PC-3 (cell line): Measurements from ENCODE around the gene ZFTA. TPM values are rescaled to one million over a fixed set of nuclear protein-coding genes. Genes with fewer than 3 reads are reported as not detected.

Experiments used
- ATAC-seq: fragments of 200-7000 bp; cut with Tn5 transposase; 2 replicates; pipeline ENCODE4 v1.9.1; 2020; ENCODE audit warnings: mild to moderate bottlenecking, moderate library complexity
- BruUV-seq: library from RNA; stranded (reverse); fragments of 400-500 nt; replicated peaks from 2 replicates; lab custom pipeline; 2021; lab: Mats Ljungman, UMichigan
- CTCF ChIA-PET: fragments of 300-600 bp; sonication (Branson Sonifier 250); formaldehyde crosslinking; loops from one replicate; lab custom pipeline; 2022; ENCODE audit warnings: antibody characterized with exemption; lab: Charles Lee
- POLR2A ChIA-PET: fragments of 300-600 bp; sonication (Branson Sonifier 250); formaldehyde crosslinking; loops from one replicate; lab custom pipeline; 2022; ENCODE audit warnings: antibody characterized with exemption; ENCODE audit not compliant: unreplicated experiment; lab: Charles Lee
- DNase-seq: peaks from one replicate; pipeline ENCODE4 v3.0.0-alpha.2; 2015
- H2AFZ ChIP-seq: fragments of 300-600 bp; sonication (generic); 2 replicates; pipeline ENCODE4 v1.6.0; 2016; ENCODE audit warnings: antibody characterized with exemption, low read length
- H3F3A ChIP-seq: fragments of 300-600 bp; sonication (generic); one replicate; pipeline ENCODE4 v1.6.0; 2017; ENCODE audit warnings: antibody characterized with exemption, low read length, control low read depth, mild to moderate bottlenecking; ENCODE audit not compliant: unreplicated experiment
- H3K27ac ChIP-seq: fragments of 300-600 bp; sonication (generic); 2 replicates; pipeline ENCODE4 v1.5.1; 2016; ENCODE audit warnings: mild to moderate bottlenecking, low read length
- H3K27me3 ChIP-seq: fragments of 300-600 bp; sonication (generic); 2 replicates; pipeline ENCODE4 v1.6.1; 2016; ENCODE audit warnings: low read length, mixed read lengths
- H3K36me3 ChIP-seq: fragments of 300-600 bp; sonication (generic); 2 replicates; pipeline ENCODE4 v1.6.1; 2016; ENCODE audit warnings: low read depth, mixed run types, low read length, mixed read lengths
- H3K4me1 ChIP-seq: fragments of 300-600 bp; sonication (generic); 2 replicates; pipeline ENCODE4 v1.5.1; 2016; ENCODE audit warnings: low read length; ENCODE audit not compliant: insufficient read depth
- H3K4me2 ChIP-seq: fragments of 300-600 bp; sonication (generic); 2 replicates; pipeline ENCODE4 v1.6.0; 2016; ENCODE audit warnings: low read length
- H3K4me3 ChIP-seq: fragments of 300-600 bp; sonication (generic); 2 replicates; pipeline ENCODE4 v1.5.1; 2016; ENCODE audit warnings: mild to moderate bottlenecking, low read length, mixed read lengths
- H3K79me2 ChIP-seq: fragments of 300-600 bp; sonication (generic); 2 replicates; pipeline ENCODE4 v1.6.1; 2017; ENCODE audit warnings: low read length, mixed read lengths
- H3K9ac ChIP-seq: fragments of 300-600 bp; sonication (generic); 2 replicates; pipeline ENCODE4 v1.6.0; 2016; ENCODE audit warnings: mild to moderate bottlenecking, low read length
- H3K9me2 ChIP-seq: fragments of 300-600 bp; sonication (generic); replicated peaks from 2 replicates; pipeline ENCODE4 v1.6.1; 2016; ENCODE audit warnings: mixed run types, low read length, mixed read lengths
- H3K9me3 ChIP-seq: fragments of 300-600 bp; sonication (generic); 2 replicates; pipeline ENCODE4 v1.6.1; 2016; ENCODE audit warnings: low read length, mixed read lengths
- H4K20me1 ChIP-seq: fragments of 300-600 bp; sonication (generic); 2 replicates; pipeline ENCODE4 v1.6.1; 2016; ENCODE audit warnings: low read length, mixed read lengths
- CTCF ChIP-seq: fragments of 300-600 bp; sonication (generic); conservative IDR thresholded peaks from 2 replicates; pipeline ENCODE4 v1.5.1; 2017; ENCODE audit warnings: antibody characterized with exemption, low read depth, mild to moderate bottlenecking, low read length
- EZH2 ChIP-seq: fragments of 300-600 bp; sonication (generic); IDR thresholded peaks from one replicate; pipeline ENCODE4 v1.6.1; 2017; ENCODE audit warnings: antibody characterized with exemption, mild to moderate bottlenecking, low read length; ENCODE audit not compliant: unreplicated experiment
- EZH2phosphoT487 ChIP-seq: fragments of 300-600 bp; sonication (generic); IDR thresholded peaks from 2 replicates; pipeline ENCODE4 v1.6.1; 2018; ENCODE audit warnings: mild to moderate bottlenecking, antibody characterized with exemption, low read length, borderline replicate concordance
- intact Hi-C: fragments of 100-400 bp; cut with micrococcal nuclease; formaldehyde crosslinking; loops from 2 replicates; pipeline ENCODE4 v1.9.0; 2023
- total RNA-seq: library from RNA; depleted of rRNA; stranded (reverse); fragments of >200 nt; gene quantifications from 2 replicates; pipeline ENCODE4 v1.2.3, GENCODE V29; 2014

The ZFTA gene
- total RNA-seq, 1 experiment from 2014 or later = 15.1 TPM

GRCh38 chr11:63804259-63804658, 35.7 kb upstream of the ZFTA start:
- H3F3A ChIP-seq = no peaks in the 10 kb centered on the region
- H3K79me2 ChIP-seq = no peaks in the 10 kb centered on the region
- peak overlapping the region; percentile 85 for H3K27ac ChIP-seq
- no TSS peak for BruUV-seq
- ChIA-PET POLR2A (interaction anchor here (0.6 kb wide), 1 partner anchor 164 kb away, joined by 3 read pairs; no protein-coding TSS in a partner anchor), CTCF (no interaction called here)
- no peaks in the 10 kb centered on the region for H4K20me1 ChIP-seq
- peak overlapping the region; percentile 58 for H3K4me2 ChIP-seq
- ATAC-seq (peak; percentile 86), DNase-seq (peak; percentile 98)
- intact Hi-C loops = no loop called here
- H3K9ac ChIP-seq = no peak overlapping the region
- TF ChIP-seq EZH2phosphoT487 (no peak), CTCF (no peak), EZH2 (no peak)
- H3K9me2 ChIP-seq = no peaks in the 10 kb centered on the region
- no peaks in the 10 kb centered on the region for H3K9me3 ChIP-seq
- H2AFZ ChIP-seq = peak overlapping the region; percentile 9; the same call in 1 of the 2 replicates
- no peak overlapping the region for H3K4me3 ChIP-seq
- H3K36me3 ChIP-seq = no peaks in the 10 kb centered on the region
- no peaks in the 10 kb centered on the region for H3K27me3 ChIP-seq
- peaks cover 32% of the 10 kb centered on the region for H3K4me1 ChIP-seq

- no peaks in the 10 kb centered on the region for H3K27me3 ChIP-seq
- H3K4me3 ChIP-seq = peak overlapping the region; percentile 1; the same call in 1 of the 2 replicates
- H3F3A ChIP-seq = no peaks in the 10 kb centered on the region
- DNase-seq (peak; percentile 90), ATAC-seq (peak; percentile 68)
- H3K9me2 ChIP-seq = no peaks in the 10 kb centered on the region
- ChIA-PET CTCF (interaction anchor here (0.5 to 1.5 kb wide), 2 partner anchors 8 to 143 kb away, joined by 4 to 5 read pairs; no protein-coding TSS in a partner anchor), POLR2A (interaction anchor here (0.6 kb wide), 2 partner anchors 13 to 69 kb away, joined by 3 to 4 read pairs; no protein-coding TSS in a partner anchor)
- no peaks in the 10 kb centered on the region for H3K36me3 ChIP-seq
- peak overlapping the region; percentile 50 for H3K4me2 ChIP-seq
- no TSS peak for BruUV-seq
- peak overlapping the region; percentile 85 for H3K27ac ChIP-seq
- 0 out of 2 replicates have a peak overlapping the region, but pooled peaks have one; percentile 1 for H2AFZ ChIP-seq
- no peaks in the 10 kb centered on the region for H3K79me2 ChIP-seq
- H3K9ac ChIP-seq = peak overlapping the region; percentile 37
- H4K20me1 ChIP-seq = no peaks in the 10 kb centered on the region
- no peaks in the 10 kb centered on the region for H3K9me3 ChIP-seq
- intact Hi-C loops = no loop called here
- H3K4me1 ChIP-seq = peaks cover 32% of the 10 kb centered on the region
- TF ChIP-seq CTCF = no peak
- TF ChIP-seq EZH2phosphoT487 = no peak
- no peak for TF ChIP-seq EZH2
Observed at GRCh38 chr11:63802637-63803414, 34.3 kb upstream of the ZFTA start.

- no peak overlapping the region for H3K4me2 ChIP-seq
- H3K9ac ChIP-seq = no peak overlapping the region
- ATAC-seq = no peak
- ChIA-PET POLR2A (no interaction called here), CTCF (interaction anchor here (0.6 kb wide), 1 partner anchor 31 kb away, joined by 6 read pairs; no protein-coding TSS in a partner anchor)
- no peaks in the 10 kb centered on the region for H3K9me2 ChIP-seq
- H3K4me1 ChIP-seq = peaks cover 32% of the 10 kb centered on the region
- intact Hi-C loops = no loop called here
- DNase-seq = no peak
- no peaks in the 10 kb centered on the region for H3K79me2 ChIP-seq
- TF ChIP-seq CTCF (no peak), EZH2 (no peak), EZH2phosphoT487 (no peak)
- no peaks in the 10 kb centered on the region for H3K9me3 ChIP-seq
- no peaks in the 10 kb centered on the region for H3F3A ChIP-seq
- BruUV-seq = no TSS peak
- H3K27me3 ChIP-seq = no peaks in the 10 kb centered on the region
- H4K20me1 ChIP-seq = no peaks in the 10 kb centered on the region
- H3K27ac ChIP-seq = no peak overlapping the region
- no peak overlapping the region for H3K4me3 ChIP-seq
- H3K36me3 ChIP-seq = no peaks in the 10 kb centered on the region
- H2AFZ ChIP-seq = no peak overlapping the region
Observed at GRCh38 chr11:63800921-63801320, 32.3 kb upstream of the ZFTA start.
